G401 (cell line): ENCODE measurements around the gene OR1I1. TPM values are rescaled to one million over a fixed set of nuclear protein-coding genes. Genes with fewer than 3 reads are reported as not detected.
A peak's percentile ranks its signal among the peaks of the same experiment; 100 is the strongest.

ENCODE experiments used
- DNase-seq: peaks from one replicate; pipeline ENCODE4 v3.0.0-alpha.2; 2015; ENCODE audit warnings: low spot score
- in situ Hi-C: cut with HindIII; loops from 2 replicates; pipeline ENCODE4 v1.10.0; 2016; ENCODE audit warnings: low sequenced_read_pairs, mixed read lengths
- total RNA-seq: library from RNA; depleted of rRNA; stranded (reverse); fragments of >200 nt; shearing (Covaris generic); gene quantifications from 2 replicates; pipeline ENCODE4 v1.2.3, GENCODE V29; 2014

Gene OR1I1
- total RNA-seq, 1 experiment from 2014 or later, result not detected

GRCh38 chr19:15114153-15114540 lies 32.1 kb downstream of the OR1I1 start:
- DNase-seq, result no peak
- in situ Hi-C loops, result no loop called here

GRCh38 chr19:15115080-15115479 lies 33.1 kb downstream of the OR1I1 start:
- in situ Hi-C loops, result no loop called here
- no peak for DNase-seq

GRCh38 chr19:15115762-15116615 lies 34.0 kb downstream of the OR1I1 start:
- no peak for DNase-seq
- in situ Hi-C loops, result no loop called here

GRCh38 chr19:15116856-15117255 lies 34.8 kb downstream of the OR1I1 start:
- in situ Hi-C loops, result no loop called here
- no peak for DNase-seq

GRCh38 chr19:15118248-15118647 lies 36.2 kb downstream of the OR1I1 start:
- DNase-seq, result no peak
- in situ Hi-C loops, result no loop called here

GRCh38 chr19:15118789-15119494 lies 36.9 kb downstream of the OR1I1 start:
- no peak for DNase-seq
- in situ Hi-C loops, result no loop called here

- DNase-seq, result no peak
- in situ Hi-C loops, result no loop called here
Observed at GRCh38 chr19:15120135-15121026, 38.4 kb downstream of the OR1I1 start.

- DNase-seq, result no peak
- in situ Hi-C loops, result no loop called here
Observed at GRCh38 chr19:15122331-15123030, 40.5 kb downstream of the OR1I1 start.

GRCh38 chr19:15123031-15123890 lies 41.2 kb downstream of the OR1I1 start:
- in situ Hi-C loops, result no loop called here
- DNase-seq, result no peak

- peak; percentile 44 for DNase-seq
- in situ Hi-C loops, result no loop called here
Observed at GRCh38 chr19:15123900-15124299, 41.9 kb downstream of the OR1I1 start.

GRCh38 chr19:15124572-15125231 lies 42.7 kb downstream of the OR1I1 start:
- DNase-seq, result peak; percentile 41
- in situ Hi-C loops, result no loop called here

- in situ Hi-C loops, result no loop called here
- DNase-seq, result peak; percentile 99
Observed at GRCh38 chr19:15125232-15126067, 43.4 kb downstream of the OR1I1 start.

- in situ Hi-C loops, result no loop called here
- no peak for DNase-seq
Observed at GRCh38 chr19:15126131-15126910, 44.3 kb downstream of the OR1I1 start.

GRCh38 chr19:15128162-15128770 lies 46.3 kb downstream of the OR1I1 start:
- DNase-seq, result no peak
- in situ Hi-C loops, result no loop called here

- in situ Hi-C loops, result no loop called here
- no peak for DNase-seq
Observed at GRCh38 chr19:15129856-15130585, 48.0 kb downstream of the OR1I1 start.
